Nephron progenitor cell (in vitro differentiated cells): Measurements from ENCODE around the gene OTOA.
A peak's percentile ranks its signal among the peaks of the same experiment; 100 is the strongest.
"Not testable (repeated sequence)": the region's sequence is repeated elsewhere in the genome, so short reads cannot be mapped to it uniquely, and the experiment has no call there.

Experiments
- DNase-seq: peaks from one replicate; pipeline ENCODE4 v3.0.0; 2021
- H3K27ac Mint-ChIP-seq: 2 replicates; pipeline ENCODE4 v1.8.0; 2021; ENCODE audit warnings: mild to moderate bottlenecking, moderate library complexity, mixed read lengths
- H3K27me3 Mint-ChIP-seq: 2 replicates; pipeline ENCODE4 v1.8.0; 2021; ENCODE audit warnings: mild to moderate bottlenecking, low read depth, mixed read lengths; ENCODE audit not compliant: poor library complexity
- H3K36me3 Mint-ChIP-seq: 2 replicates; pipeline ENCODE4 v1.8.0; 2021; ENCODE audit warnings: low read depth, mixed read lengths
- H3K4me1 Mint-ChIP-seq: 2 replicates; pipeline ENCODE4 v1.8.0; 2021; ENCODE audit warnings: mixed read lengths
- H3K4me3 Mint-ChIP-seq: 2 replicates; pipeline ENCODE4 v1.8.0; 2021; ENCODE audit warnings: mild to moderate bottlenecking, moderate library complexity, mixed read lengths
- H3K9me3 Mint-ChIP-seq: 2 replicates; pipeline ENCODE4 v1.8.0; 2021; ENCODE audit warnings: mild to moderate bottlenecking, moderate library complexity, mixed read lengths
- TF ChIP-seq, protein P1 (sequence below): fragments of 200-600 bp; sonication (generic); IDR thresholded peaks from 2 replicates; pipeline ENCODE4 v1.5.0; 2021; ENCODE audit warnings: antibody characterized with exemption

Gene OTOA

DNA sequence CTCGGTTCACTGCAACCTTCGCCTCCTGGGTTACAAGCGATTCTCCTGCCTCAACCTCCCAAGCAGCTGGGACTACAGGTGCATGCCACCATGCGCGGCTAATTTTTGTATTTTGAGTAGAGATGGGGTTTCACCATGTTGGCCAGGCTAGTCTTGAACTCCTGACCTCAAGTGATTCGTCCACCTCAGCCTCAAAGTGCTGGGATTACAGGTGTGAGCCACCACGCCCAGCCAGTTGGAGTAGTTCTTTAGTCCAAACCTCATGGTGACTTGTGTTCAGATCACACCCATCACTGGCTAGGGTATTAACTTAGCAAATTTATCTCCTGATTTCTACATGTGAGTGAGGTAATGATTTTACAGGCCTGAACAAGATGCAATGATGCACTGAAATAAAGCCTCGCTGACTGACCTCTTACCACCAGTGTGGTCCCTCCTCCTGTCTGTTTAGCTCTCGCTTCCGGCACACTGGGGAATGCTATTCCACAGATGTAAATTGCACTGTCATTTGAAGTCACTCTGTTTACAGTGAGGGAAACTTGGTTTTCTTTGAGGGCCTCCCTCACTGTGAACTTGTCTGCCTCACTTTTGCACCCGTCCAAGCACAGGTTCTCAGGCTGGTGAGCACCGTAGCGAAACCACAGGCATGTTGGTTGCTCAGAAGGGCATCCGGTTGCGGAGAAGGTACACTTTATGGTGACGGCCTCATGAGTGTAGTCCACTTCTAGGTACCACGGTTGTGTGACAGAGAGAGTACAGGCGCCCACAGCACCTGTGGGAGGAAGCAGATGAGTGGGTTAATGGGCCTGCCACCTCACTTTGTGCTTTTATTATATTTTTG lies 16.8 kb upstream of the OTOA start:
- Mint-ChIP-seq H3K27ac (peak overlapping the region; percentile 19), H3K36me3 (peaks cover 8% of the 10 kb centered on the region), H3K4me1 (peaks cover 9% of the 10 kb centered on the region), H3K9me3 (no peaks in the 10 kb centered on the region), H3K27me3 (no peaks in the 10 kb centered on the region), H3K4me3 (no peak overlapping the region)
- TF ChIP-seq, protein P1, sequence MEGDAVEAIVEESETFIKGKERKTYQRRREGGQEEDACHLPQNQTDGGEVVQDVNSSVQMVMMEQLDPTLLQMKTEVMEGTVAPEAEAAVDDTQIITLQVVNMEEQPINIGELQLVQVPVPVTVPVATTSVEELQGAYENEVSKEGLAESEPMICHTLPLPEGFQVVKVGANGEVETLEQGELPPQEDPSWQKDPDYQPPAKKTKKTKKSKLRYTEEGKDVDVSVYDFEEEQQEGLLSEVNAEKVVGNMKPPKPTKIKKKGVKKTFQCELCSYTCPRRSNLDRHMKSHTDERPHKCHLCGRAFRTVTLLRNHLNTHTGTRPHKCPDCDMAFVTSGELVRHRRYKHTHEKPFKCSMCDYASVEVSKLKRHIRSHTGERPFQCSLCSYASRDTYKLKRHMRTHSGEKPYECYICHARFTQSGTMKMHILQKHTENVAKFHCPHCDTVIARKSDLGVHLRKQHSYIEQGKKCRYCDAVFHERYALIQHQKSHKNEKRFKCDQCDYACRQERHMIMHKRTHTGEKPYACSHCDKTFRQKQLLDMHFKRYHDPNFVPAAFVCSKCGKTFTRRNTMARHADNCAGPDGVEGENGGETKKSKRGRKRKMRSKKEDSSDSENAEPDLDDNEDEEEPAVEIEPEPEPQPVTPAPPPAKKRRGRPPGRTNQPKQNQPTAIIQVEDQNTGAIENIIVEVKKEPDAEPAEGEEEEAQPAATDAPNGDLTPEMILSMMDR = no peak
- DNase-seq = no peak

DNA sequence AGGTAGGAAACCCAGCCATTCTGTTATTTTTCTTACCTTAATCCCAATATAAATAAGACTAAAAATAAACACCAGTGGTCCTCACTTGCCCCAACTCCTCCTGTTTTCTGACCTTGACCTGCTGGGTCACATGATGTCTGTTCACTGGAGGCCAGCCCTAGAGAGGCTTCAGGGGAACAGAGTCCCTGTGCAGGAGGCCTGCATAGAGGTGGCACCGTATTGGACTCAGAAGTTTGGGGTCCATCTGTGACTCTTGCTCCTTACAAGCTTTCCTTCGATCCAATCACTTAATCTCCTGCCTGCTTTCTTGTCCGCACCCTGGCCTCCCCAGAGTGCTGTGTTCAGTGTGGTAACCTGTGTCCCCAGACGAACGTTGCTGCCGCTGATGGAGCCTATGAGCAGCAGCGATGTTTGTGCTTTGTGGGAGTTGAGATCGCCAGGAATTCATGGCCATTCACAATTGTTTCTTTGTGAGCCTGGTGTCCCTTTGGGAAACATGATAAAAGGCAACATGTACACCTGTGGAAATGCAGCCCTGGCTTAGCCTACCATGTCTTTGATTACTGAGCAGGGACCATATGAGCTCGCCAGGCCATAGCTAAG lies 16.1 kb upstream of the OTOA start:
- no peaks in the 10 kb centered on the region for H3K9me3 Mint-ChIP-seq
- no peak overlapping the region for H3K27ac Mint-ChIP-seq
- H3K4me3 Mint-ChIP-seq = no peak overlapping the region
- no peak for DNase-seq
- H3K27me3 Mint-ChIP-seq = no peaks in the 10 kb centered on the region
- peaks cover 9% of the 10 kb centered on the region for H3K4me1 Mint-ChIP-seq
- TF ChIP-seq, protein P1 = no peak
- H3K36me3 Mint-ChIP-seq = peaks cover 13% of the 10 kb centered on the region

DNA sequence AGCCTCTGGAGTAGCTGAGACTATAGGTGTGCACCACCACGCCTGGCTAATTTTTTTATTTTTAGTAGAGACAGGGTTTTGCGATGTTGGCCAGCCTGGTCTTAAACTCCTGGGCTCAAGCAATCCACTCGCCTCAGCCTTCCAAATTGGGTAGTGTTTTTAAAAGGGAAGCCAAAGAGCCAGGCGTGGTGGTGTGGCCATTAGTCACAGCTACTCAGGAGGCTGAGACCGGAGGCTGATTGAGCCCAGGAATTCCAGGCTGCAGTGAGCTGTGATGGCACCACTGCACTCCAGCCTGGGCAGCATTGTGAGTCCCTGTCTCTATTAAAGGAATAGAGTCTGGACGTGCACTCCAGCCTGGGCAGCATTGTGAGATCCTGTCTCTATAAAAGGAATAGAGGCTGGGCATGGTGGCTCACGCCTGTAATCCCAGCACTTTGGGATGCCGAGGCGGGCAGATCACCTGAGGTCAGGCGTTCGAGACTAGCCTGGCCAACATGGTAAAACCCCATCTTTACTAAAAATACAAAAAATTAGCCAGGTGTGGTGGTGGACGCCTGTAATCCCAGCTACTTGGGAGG lies 13.9 kb upstream of the OTOA start:
- H3K4me3 Mint-ChIP-seq, H3K27ac Mint-ChIP-seq, DNase-seq, H3K4me1 Mint-ChIP-seq, H3K9me3 Mint-ChIP-seq, H3K27me3 Mint-ChIP-seq: not testable (repeated sequence)
- peaks cover 29% of the 10 kb centered on the region for H3K36me3 Mint-ChIP-seq

DNA sequence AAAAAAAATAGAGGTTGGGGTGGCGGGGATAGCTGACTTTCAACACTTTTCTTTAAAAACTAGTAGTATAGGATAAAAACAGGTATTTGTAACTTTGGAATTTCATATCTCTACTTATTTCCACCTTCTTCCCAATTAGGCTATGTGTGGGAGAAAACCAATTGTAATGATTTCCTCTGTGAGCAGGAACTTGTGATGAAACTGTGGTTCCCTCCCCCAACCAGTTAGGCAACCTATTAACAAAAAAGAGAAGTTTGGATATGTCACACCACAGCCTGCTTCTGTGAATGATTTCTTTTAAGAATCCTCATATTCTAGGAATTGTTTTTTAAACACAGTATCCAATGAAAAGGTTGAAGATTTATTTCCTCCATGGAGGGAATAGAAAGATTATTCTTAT lies 13.2 kb upstream of the OTOA start:
- H3K4me3 Mint-ChIP-seq = no peak overlapping the region
- peaks cover 34% of the 10 kb centered on the region for H3K36me3 Mint-ChIP-seq
- no peaks in the 10 kb centered on the region for H3K27me3 Mint-ChIP-seq

DNA sequence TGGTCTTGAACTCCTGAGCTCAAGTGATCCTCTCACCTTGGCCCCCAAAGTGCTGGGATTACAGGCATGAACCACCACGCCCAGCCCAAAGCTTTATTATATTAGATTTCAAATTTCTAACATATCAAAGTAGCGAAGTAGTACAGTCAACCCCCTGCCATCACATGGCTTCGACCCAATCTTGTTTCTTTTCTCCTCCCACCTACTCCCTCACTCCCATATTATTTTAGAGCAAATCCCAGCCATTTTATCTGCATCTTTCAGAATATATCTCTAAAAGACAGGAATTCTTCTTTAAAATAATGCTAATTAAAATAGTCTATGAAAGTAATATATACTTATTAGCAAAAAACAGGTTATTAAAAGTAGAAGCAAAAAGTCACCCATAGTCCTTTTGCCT lies 12.3 kb upstream of the OTOA start:
- Mint-ChIP-seq H3K27me3 (no peaks in the 10 kb centered on the region), H3K9me3 (no peaks in the 10 kb centered on the region)

More for the DNA sequence above, 13.2 kb upstream of the OTOA start:
- TF ChIP-seq, protein P1 = no peak
- H3K27ac Mint-ChIP-seq = no peak overlapping the region
- H3K4me1 Mint-ChIP-seq = peaks cover 9% of the 10 kb centered on the region
- no peaks in the 10 kb centered on the region for H3K9me3 Mint-ChIP-seq
- DNase-seq = no peak

DNA sequence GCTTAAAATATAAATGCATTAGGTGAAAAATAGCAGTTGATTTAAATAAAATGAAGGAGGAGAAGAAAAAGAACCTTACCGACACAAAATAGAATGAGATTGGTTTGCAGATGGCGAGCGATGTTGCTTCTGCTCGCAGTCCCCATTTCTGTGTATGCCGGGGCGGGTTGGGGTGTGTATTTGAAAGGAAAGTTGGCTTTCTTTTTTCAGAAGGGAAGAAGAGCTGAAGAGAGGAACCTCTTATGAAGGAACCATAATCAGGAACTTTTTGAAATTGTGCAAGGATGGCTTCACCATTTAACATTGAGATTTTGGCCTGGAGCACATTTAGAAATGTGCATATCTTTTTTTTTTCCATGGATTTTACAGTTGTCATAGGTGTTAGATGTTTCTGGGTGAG lies 11.3 kb upstream of the OTOA start, which contains the start of gene IGSF6:
IGSF6 (minus strand) TSS at position 156 of the 400 bp plus-strand sequence; CDS start at position 146, 10 bp downstream.
- Mint-ChIP-seq H3K4me1 (peaks cover 8% of the 10 kb centered on the region), H3K9me3 (no peaks in the 10 kb centered on the region), H3K36me3 (peaks cover 31% of the 10 kb centered on the region), H3K27me3 (no peaks in the 10 kb centered on the region), H3K4me3 (no peak within 1 kb of the TSS), H3K27ac (peak within 1 kb of the TSS; percentile 22)
- no peak for DNase-seq
- TF ChIP-seq, protein P1 = no peak

More for the DNA sequence above, 12.3 kb upstream of the OTOA start:
- H3K4me3 Mint-ChIP-seq = no peak overlapping the region
- no peak overlapping the region for H3K27ac Mint-ChIP-seq
- peaks cover 9% of the 10 kb centered on the region for H3K4me1 Mint-ChIP-seq
- TF ChIP-seq, protein P1 = no peak
- peaks cover 35% of the 10 kb centered on the region for H3K36me3 Mint-ChIP-seq
- DNase-seq = no peak
